ENCODE results near the gene NDC1.

NDC1 gene

DNA sequence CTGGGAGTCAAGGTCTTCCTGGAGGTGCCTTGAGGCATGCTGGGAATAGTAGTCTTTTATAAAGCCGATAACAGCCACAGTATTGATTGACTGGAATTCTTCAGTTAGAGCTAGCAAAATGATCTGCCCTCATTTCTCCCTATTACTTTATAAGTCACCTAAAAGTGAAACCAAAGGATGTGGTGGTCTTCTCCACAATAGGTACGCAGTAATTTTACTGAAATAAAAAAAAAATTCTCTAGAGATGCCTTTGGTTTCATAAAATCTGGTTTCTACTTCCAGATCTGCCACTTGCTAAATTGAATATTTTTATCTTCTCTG lies 518 bp upstream of the NDC1 start:
- no peak for DNase-seq (ENCODE audit: low spot score)
- peaks cover 23% of the 10 kb centered on the region for H3K36me3 ChIP-seq (ENCODE audit: low read depth)
- TF ChIP-seq, protein P1, sequence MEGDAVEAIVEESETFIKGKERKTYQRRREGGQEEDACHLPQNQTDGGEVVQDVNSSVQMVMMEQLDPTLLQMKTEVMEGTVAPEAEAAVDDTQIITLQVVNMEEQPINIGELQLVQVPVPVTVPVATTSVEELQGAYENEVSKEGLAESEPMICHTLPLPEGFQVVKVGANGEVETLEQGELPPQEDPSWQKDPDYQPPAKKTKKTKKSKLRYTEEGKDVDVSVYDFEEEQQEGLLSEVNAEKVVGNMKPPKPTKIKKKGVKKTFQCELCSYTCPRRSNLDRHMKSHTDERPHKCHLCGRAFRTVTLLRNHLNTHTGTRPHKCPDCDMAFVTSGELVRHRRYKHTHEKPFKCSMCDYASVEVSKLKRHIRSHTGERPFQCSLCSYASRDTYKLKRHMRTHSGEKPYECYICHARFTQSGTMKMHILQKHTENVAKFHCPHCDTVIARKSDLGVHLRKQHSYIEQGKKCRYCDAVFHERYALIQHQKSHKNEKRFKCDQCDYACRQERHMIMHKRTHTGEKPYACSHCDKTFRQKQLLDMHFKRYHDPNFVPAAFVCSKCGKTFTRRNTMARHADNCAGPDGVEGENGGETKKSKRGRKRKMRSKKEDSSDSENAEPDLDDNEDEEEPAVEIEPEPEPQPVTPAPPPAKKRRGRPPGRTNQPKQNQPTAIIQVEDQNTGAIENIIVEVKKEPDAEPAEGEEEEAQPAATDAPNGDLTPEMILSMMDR (IDR thresholded peaks at IDR 0.05; ENCODE audit: poor library complexity, severe bottlenecking), result no peak
- peaks cover 6% of the 10 kb centered on the region for H3K4me1 ChIP-seq (ENCODE audit: insufficient read depth, poor library complexity, severe bottlenecking)
- H3K4me3 ChIP-seq (ENCODE audit: severe bottlenecking), result peak overlapping the region; percentile 75
- H3K27me3 ChIP-seq (ENCODE audit: insufficient read depth, poor library complexity, severe bottlenecking), result no peaks in the 10 kb centered on the region
- H3K27ac ChIP-seq (ENCODE audit: poor library complexity, severe bottlenecking), result peak overlapping the region; percentile 78
- ATAC-seq (ENCODE audit: low read depth), result no peak
- H3K9me3 ChIP-seq (ENCODE audit: severe bottlenecking), result peaks cover 5% of the 10 kb centered on the region

DNA sequence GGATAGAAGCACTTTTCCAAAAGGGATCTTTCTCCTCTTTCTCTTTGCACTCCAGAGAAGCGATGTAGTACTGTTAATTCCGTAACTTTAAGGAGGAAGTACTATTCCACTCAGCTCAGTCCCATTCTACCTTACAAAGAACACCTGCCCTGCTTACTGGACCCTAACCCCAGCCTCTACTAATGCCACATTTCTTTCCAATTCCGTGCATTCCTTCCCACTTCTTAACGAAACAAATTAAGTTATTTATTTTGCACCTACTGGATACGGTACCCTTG lies 511 bp downstream of the NDC1 start:
- DNase-seq (ENCODE audit: low spot score) (no peak), ATAC-seq (ENCODE audit: low read depth) (no peak)
- no peaks in the 10 kb centered on the region for H3K27me3 ChIP-seq (ENCODE audit: insufficient read depth, poor library complexity, severe bottlenecking)
- H3K4me3 ChIP-seq (ENCODE audit: severe bottlenecking), result peak overlapping the region; percentile 75
- peaks cover 6% of the 10 kb centered on the region for H3K4me1 ChIP-seq (ENCODE audit: insufficient read depth, poor library complexity, severe bottlenecking)
- H3K27ac ChIP-seq (ENCODE audit: poor library complexity, severe bottlenecking), result peak overlapping the region; percentile 78
- H3K36me3 ChIP-seq (ENCODE audit: low read depth), result peaks cover 31% of the 10 kb centered on the region
- TF ChIP-seq, protein P1 (IDR thresholded peaks at IDR 0.05; ENCODE audit: poor library complexity, severe bottlenecking), result no peak
- H3K9me3 ChIP-seq (ENCODE audit: severe bottlenecking), result peaks cover 3% of the 10 kb centered on the region

- Histone ChIP-seq H3K4me1 (ENCODE audit: insufficient read depth, poor library complexity, severe bottlenecking) (peaks cover 6% of the 10 kb centered on the region), H3K36me3 (ENCODE audit: low read depth) (peaks cover 49% of the 10 kb centered on the region), H3K27ac (ENCODE audit: poor library complexity, severe bottlenecking) (no peak overlapping the region), H3K9me3 (ENCODE audit: severe bottlenecking) (no peaks in the 10 kb centered on the region), H3K27me3 (ENCODE audit: insufficient read depth, poor library complexity, severe bottlenecking) (no peaks in the 10 kb centered on the region), H3K4me3 (ENCODE audit: severe bottlenecking) (no peak overlapping the region)
- DNase-seq (ENCODE audit: low spot score), result no peak
- no peak for ATAC-seq (ENCODE audit: low read depth)
- TF ChIP-seq, protein P1 (IDR thresholded peaks at IDR 0.05; ENCODE audit: poor library complexity, severe bottlenecking), result no peak
Measured at GRCh38 chr1:53835491-53835890, 2.6 kb downstream of the NDC1 start.

DNA sequence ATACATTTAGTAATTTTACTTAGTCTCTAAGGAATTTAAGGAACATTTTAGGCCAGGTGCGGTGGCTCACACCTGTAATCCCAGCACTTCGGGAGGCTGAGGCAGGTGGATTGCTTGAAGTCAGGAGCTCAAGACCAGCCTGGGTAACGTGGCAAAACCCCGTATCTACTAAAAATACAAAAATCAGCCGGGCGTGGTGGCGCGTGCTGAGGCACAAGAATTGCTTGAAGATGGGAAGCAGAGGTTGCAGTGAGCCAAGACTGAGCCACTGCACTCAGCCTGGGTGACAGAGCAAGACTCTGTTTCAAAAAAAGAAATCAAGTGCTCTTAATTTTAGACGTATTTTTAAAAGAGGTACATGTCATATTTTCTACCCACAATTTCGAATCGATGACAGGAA lies 3.3 kb downstream of the NDC1 start:
- Histone ChIP-seq H3K27ac (ENCODE audit: poor library complexity, severe bottlenecking) (no peak overlapping the region), H3K4me1 (ENCODE audit: insufficient read depth, poor library complexity, severe bottlenecking) (peaks cover 6% of the 10 kb centered on the region), H3K27me3 (ENCODE audit: insufficient read depth, poor library complexity, severe bottlenecking) (no peaks in the 10 kb centered on the region), H3K9me3 (ENCODE audit: severe bottlenecking) (no peaks in the 10 kb centered on the region), H3K4me3 (ENCODE audit: severe bottlenecking) (no peak overlapping the region), H3K36me3 (ENCODE audit: low read depth) (peaks cover 53% of the 10 kb centered on the region)
- DNase-seq (ENCODE audit: low spot score), result no peak
- ATAC-seq (ENCODE audit: low read depth), result no peak
- TF ChIP-seq, protein P1 (IDR thresholded peaks at IDR 0.05; ENCODE audit: poor library complexity, severe bottlenecking), result no peak

GRCh38 chr1:53833393-53833792 lies 4.7 kb downstream of the NDC1 start:
- peaks cover 66% of the 10 kb centered on the region for H3K36me3 ChIP-seq (ENCODE audit: low read depth)
- no peaks in the 10 kb centered on the region for H3K27me3 ChIP-seq (ENCODE audit: insufficient read depth, poor library complexity, severe bottlenecking)
- ATAC-seq (ENCODE audit: low read depth) (no peak), DNase-seq (ENCODE audit: low spot score) (no peak)
- H3K4me3 ChIP-seq (ENCODE audit: severe bottlenecking), result no peak overlapping the region
- no peak overlapping the region for H3K27ac ChIP-seq (ENCODE audit: poor library complexity, severe bottlenecking)
- no peaks in the 10 kb centered on the region for H3K9me3 ChIP-seq (ENCODE audit: severe bottlenecking)
- peaks cover 6% of the 10 kb centered on the region for H3K4me1 ChIP-seq (ENCODE audit: insufficient read depth, poor library complexity, severe bottlenecking)
- TF ChIP-seq, protein P1 (IDR thresholded peaks at IDR 0.05; ENCODE audit: poor library complexity, severe bottlenecking), result no peak

Data from RWPE2 (cell line).